Stimulated activated CD4-positive, alpha-beta T cell treated with anti-CD3 and anti-CD28 coated beads, Interleukin-12 subunit alpha, Interleukin-12 subunit beta, amount 100 ng/mL, for 4 hours (primary cell): Measurements from ENCODE around the gene LHX4.

Source experiments
- DNase-seq: peaks from one replicate; pipeline ENCODE4 v3.0.0-alpha.2; 2020

Gene LHX4

DNA sequence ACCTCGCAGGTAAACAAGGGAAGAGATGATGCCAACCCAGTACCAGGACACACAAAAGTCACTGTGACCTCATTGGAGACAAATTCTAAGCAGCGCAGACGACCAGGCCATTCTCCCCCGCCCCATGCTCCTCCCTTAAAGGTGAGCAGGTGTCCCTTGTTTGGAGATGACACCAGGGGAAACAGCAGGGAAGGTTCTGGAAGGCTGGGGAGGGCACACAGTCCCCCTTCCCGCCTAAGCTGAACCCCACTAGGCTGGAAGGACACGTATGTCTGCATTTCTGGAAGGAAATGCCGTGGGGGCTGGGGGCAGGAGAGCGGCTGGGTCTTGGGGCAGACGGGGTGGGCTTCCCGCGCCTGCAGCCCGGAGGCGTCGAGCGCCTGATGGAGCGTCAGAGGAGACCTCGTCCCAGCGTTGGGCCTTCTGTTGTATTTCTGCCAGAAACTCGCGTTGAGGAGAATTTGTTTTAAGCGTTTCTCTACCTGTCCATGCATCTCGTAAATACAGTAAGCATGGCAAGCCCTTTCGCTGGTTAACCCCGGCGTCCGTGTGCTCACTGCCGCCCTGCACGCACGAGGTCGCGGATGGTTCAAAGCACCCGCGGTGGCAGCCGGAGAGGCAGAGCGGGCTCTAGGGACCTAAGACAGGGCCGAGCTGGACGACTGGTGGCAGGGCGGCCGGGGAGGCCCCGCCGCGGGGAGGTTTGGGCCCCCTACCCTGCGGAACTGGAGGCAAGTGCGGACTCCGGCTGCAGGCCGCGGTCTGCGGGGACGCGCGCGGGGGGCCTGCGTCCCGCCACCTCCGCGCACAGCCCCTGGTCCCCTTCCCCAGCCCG is 1.2 kb upstream of the LHX4 start:
- no peak for DNase-seq

DNA sequence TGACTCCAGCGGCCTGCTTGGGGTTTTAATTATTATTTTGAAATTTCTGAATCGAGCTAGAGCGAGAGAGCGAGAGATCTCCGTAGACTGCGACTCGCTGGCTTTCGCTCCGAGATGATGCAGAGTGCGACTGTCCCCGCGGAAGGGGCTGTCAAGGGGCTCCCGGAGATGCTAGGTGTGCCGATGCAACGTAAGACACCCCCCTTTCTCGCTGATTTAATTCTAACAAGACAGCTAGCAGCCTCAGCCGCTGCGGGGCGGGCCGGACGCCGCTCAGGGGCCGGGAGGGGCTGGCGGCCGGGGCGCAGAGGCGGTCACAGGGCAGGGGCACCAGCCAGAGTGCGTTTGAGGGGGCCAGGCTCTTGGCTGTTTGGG is 339 bp downstream of the LHX4 start:
- DNase-seq: no peak

DNA sequence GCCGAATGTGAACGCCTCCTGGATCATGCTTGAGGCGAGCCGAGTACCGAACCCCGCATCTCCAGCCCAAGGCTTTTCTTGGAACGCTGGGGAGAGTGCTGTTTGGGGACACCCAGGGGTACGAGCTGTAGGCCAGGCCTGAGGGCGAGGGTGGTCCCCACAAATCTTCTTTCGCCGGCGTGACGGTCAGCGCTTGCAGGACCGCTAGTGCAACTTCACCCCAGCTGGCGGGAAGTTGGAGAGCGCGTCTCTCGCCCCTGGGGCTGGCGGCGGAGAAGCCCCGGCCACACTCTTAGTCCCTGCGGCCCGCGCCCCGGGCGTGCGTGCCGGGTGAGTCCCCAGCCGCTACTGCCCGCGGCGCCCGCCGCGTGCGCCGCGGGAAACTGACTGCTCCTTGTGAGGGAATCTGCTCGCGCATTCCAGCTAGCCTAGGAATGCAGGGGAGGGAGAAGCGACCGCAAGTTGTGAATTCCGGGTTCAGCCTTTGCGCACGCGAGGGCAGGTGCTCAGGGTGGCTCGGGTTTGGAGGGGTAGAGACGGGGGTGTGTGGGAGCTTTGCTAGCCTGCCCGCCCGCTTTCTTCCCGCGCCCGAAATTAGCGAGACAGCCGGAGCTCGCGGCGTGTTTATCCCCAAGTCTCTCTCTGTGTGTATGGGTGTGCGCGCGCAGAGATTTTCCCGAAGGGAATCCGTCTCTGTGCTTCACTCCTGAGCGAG is 884 bp downstream of the LHX4 start:
- DNase-seq: no peak

DNA sequence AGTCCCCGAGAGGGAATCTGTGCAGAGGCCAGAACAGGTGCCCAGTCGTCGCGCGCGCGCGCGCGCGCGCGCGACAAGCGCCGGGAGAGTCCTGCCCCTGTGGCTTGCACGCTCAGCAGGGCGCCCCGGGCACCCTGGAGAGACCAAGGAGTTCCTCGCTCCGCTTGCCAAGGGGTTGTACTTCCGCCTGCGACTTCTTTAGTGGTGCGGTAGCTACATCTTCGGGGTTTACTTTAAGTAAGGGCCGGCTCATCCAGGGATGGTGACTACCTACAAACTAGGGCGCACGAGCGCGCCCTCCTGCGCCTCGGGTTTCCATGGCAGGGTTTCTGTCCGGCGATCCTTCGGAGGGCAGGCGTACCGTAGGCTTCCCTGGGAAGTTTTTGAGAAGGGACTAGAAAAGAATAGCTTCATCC is 1.4 kb downstream of the LHX4 start:
- peak; percentile 16 for DNase-seq

DNA sequence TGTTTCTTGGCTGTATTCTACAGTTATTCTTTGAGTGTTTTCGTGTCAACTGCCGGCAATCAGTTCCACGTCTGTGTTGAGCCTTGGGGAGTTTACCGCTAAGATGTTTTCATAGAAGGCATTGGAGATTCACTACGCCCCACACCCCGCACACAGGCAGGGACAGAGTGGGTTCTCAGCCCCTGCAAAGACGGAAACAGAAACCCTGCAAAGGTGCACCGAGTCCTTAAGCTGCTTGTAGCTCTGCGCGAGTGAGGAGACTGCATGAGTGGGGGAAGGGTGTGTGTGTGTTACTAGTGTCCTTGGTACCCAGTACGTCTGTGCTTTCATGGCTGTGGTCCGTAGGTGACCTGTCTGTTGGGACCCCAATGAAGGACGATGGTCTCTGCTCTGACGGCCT is 1.9 kb downstream of the LHX4 start:
- no peak for DNase-seq

DNA sequence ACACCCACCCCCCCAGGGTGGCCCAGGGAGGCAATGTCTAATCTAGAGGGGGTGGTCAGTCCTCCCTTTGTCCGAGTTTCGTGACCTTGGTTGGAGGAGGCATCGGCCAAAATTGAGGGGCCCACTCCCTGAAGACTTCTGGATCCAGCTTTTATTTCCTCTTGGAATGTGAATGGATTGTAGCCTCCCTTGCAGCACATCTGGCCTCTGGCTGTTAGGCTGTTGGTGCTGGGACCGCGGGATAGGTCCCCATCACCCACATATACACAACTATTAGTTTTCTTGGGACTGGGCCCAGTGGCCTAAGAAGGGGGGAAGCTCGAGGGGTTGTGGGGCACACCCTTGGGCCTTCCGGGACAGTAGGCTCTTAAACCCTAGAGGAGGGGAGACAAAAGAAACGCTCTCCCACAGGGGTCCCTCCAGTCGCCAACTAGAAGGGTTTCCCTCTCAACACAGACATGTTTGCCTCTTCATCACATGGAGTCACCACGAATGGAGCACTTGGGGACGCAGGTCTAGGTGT is 2.5 kb downstream of the LHX4 start:
- no peak for DNase-seq

DNA sequence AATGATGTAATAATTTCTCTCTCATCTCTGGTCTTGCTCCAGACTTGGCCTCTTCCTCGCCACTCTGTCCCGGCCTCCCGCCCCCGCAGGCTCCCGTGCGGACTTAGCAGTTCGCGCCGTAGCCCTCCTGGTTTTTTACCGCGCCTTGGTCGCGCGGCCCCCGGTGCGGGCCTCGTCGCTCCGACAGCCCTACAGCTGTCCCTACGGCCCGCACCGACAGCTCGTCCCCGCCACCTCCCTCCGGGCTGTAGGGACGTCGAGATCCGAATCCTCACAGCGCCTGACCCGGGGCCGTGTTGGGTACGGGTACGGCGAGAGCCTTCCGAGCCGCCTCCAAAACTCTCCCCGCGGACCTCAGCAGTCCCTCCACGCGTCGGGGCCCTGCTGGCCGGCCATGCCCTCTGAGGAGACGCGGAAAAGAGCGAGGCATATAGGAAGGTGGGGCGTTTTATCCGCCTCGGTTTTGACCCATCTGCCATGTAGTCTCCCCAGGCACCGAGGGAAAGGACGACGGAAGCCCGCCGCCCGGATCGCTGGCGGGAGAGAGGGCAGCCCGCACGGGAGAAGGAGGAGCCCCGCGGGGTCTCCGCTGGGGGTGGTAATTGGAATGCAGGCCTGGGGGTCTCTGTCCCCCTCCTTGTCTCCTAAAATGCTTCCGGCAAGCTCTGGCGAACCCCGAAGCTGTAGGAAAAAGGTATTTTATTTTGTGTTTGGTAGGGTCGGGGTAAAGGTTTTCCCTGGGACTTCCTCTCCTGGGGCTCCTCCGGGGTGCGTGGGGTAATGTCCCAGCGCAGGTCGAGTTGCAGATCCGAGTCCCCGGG is 3.3 kb downstream of the LHX4 start:
- no peak for DNase-seq

DNA sequence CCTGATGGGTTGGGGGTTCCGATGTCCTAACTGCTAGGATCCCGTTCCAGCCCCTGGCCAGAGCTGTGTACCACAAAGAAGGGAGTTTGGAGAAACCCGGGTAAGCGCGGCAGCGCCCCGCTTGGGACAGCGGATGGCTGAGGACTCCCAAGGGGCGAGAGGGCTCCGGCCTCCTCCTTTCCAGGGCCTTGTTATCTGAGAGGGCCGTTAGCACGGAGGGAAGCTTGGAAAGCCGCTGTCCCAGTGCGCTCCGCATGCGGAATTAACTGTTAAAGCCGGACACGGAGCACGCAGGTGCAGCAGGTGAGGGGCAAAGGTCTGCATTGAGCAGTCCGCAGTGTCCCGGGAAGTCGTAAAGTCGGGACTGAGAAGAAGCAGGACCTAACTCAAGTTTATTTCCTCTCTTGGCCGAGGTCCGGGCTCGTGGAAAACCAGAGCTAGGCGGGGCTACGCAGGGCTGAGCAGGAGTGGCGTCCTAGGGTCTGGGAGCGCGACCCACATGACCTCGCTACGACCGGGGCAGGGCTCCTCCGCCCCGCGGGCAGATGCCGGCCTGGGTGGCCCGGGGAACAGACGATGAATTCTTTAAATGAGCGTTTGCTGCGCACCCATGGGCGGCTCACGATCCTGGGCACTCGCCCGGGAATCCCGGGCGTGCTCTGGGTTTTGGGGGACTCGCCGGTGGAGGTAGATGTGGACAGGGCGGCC is 4.5 kb downstream of the LHX4 start:
- DNase-seq: no peak

DNA sequence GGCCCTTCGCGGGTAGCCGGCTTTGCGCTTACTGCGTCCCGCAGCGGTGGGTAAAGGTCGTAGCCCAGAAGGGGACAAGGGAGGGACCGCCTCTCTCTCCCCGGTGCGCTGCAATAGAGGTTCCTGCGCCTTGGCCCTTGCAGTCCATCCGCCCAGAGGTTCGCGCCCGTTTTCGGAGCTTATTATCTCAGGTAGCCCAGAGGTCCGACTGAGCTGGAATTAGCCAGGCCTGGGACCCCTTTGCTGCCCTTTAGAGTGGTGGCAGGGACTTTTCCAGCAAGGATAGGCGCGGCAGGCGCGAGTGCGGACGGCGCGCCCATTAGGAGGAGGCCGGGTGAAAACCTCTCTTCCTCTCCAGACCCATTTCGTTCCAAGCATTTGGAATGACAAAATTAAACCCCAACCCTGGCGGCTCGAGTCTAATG is 5.0 kb downstream of the LHX4 start:
- DNase-seq: no peak

DNA sequence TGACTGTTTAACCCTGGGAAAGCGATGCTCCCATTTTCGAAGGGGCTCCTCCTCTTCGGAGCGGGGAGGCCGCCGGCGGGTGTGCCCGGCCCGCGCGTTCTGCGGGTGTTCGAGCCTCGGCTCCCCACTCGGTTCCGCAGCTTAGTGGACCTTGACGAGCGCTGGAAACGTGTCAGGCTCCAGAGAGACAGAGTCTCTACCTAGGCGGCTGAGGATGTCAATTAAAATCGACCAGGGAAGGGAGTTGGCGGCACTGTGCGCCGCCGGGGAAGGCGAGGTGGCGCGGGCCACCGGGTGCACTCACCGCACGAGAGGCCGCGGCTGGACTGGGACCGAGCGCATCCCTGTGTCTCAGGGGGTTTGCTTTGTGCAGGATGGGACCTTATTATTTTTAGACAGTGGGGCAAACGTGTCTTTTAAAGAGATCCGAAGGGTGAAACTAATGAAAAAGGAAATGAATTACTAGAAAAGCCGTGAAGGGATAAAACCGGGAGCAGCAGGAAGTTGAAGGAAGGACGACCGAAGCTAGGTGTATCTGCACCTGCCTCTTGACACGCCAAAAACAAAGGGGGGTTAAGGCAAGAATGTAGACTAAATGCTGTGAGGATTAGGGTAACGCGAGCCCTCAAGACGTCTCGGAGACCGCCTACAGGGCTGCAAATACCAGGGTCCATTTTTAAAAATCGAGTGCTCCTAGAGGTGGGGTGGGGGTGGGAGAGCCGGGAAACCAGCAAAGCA is 5.6 kb downstream of the LHX4 start:
- DNase-seq: no peak

DNA sequence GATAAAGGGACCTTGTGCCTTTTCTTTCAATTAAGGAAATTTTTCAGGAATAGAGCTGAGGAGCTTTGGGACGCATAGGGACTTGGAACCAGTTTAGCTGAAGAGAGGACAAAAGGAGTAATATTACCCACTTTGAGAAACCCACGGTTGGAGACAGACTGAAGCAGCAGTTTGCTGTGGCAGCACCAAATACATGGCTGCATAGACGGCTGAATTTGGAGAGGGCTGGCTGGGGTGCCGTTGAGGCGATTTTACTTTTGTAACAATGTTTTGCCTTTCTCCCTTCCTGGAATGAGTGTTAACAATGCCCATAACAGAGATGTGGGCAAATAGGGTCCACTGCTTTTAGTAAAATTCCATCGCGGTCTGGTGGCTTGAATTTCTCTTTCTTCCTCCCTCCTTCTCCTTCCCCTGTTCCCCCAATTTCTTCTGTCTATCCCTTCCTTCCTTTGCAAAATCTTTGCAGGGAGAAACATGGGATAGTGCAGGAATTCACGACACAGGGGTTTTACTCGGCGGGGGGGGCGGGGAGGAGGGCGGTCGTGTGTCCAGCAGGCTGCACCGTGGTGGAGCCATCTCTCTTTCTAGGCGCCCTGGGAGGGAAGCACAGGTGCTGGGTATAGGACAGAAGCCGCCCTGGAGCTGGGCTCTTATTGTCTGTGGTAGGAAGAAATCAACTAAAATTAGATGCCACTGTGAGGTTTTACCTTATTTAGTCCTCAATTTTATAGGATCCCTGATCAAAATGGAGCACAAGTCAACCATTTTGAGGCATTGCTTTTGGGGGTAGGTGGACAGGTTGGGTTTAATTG is 6.8 kb downstream of the LHX4 start:
- no peak for DNase-seq

DNA sequence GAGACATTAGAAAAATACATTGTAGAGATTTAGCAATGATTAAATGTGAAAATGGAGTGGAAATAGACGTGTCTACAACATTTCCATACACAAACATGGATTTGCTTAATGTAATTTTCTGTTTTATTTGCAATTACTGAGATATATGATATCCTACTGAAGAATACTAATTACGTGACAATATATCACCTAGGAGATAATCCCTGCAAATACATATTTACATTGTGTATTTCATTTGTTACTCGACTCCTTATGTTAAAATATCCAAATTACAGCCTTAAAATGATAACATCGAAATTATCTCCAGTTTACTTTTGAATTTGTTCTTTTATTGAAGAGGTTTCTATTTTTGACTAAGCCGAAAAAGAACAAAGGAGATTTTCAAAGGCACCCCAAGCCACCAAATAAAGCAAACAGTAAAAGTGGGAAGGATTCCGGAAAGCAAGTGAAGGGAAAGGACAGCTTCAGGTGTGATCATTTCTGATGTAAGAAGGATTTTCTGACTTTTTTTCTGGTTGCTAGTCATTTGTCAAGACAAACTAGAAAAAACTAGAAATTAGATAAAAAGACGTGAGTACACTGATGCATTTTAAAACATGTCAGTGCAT is 7.9 kb downstream of the LHX4 start:
- DNase-seq: no peak

DNA sequence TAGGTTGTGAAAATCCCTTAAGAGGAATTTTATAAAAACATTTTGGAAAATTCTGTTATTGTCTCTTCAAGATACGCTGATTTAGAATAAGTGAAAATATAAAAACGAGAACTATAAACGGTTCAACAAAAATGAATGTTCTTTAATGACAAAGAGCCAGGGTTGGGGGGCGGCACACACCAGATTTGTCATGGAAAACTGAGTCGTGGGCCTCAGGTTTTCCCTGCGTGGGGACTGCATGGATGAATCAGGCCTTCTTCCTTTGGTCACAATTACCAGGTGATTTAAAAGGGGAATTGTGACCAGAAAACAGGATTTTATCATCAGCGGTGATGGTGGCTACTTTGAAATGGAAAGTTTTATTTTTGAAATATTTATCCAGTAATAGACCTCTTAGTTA is 8.6 kb downstream of the LHX4 start:
- no peak for DNase-seq

DNA sequence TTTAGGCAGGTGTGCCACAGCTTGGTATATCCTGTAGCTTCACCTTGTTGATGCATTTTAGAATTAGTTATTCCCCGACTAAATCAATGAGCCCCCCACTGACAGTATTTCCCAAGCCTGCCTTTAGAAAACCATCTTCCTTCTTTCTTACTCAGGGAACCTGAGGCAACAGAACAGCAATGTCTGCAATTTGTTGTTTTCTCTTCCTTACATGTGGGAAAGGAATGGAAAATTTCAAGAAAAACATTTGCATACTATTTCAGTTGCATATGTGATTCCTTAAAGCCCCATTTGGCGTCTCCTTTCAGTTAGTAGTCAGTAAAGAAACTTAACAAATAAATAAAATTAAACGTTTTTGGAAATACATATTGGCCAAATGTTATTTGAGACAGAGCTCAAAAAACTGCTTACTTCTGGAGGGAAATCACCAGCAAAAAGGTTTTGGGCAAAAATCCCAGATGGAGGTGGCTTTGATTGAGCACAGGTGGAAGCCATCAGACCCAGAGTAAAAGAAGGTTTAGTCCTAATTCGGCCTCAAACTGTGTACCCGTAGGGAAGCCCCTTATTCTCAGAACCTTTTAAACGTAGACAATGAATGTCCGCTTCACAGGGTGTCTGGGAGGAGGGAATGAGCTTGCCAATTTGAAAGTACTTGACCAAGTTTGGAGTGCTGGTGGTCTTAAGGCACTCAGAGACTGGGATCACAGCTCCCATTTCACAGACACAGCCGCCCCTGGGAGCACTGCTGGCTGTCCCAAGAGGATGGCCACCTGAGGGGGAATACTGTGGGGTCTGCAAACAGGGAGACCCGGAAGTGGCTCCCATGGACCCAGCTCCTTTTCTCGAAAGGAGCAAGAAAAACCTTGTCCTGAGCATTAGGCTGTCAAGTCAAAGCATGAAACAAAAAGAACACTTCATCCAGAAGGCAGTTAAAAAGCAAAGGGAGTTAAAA is 9.4 kb downstream of the LHX4 start:
- no peak for DNase-seq

DNA sequence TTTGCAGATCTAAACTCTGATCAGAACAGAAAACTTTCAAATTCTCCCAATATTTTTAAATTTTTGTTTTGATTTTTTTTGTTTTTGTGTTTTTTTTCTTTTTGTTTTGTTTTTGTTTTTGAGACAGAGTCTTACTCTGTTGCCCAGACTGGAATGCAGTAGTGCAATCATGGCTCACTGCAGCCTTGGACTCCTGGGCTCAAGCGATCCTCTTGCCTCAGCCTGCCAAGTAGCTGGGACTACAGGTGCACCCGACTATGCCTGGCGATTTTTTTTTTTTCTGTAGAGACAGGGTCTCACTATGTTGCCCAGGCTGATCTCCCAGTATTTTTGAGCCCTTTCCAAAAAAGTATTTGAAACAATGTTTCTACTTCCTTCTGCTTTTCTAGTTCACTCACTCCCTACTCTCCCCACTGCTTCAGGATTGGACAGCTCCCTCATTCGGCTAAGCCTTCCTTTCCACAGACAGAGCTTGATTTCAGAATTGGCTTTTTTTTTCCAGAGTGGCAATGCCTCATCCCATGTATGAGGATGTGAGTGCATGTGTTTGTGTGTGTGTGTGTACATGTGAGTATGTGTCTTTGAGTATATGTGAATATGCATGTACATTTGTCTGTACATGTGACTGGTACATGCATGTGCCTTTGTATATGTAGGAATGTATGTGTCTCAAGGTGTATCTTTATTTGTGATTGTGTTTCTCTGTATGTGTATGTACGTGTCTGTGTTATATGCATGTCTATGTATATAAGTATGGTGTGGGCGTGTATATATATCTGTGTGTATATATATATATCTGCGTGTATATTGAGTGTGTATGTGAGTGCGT is 11.9 kb downstream of the LHX4 start:
- DNase-seq: no peak

DNA sequence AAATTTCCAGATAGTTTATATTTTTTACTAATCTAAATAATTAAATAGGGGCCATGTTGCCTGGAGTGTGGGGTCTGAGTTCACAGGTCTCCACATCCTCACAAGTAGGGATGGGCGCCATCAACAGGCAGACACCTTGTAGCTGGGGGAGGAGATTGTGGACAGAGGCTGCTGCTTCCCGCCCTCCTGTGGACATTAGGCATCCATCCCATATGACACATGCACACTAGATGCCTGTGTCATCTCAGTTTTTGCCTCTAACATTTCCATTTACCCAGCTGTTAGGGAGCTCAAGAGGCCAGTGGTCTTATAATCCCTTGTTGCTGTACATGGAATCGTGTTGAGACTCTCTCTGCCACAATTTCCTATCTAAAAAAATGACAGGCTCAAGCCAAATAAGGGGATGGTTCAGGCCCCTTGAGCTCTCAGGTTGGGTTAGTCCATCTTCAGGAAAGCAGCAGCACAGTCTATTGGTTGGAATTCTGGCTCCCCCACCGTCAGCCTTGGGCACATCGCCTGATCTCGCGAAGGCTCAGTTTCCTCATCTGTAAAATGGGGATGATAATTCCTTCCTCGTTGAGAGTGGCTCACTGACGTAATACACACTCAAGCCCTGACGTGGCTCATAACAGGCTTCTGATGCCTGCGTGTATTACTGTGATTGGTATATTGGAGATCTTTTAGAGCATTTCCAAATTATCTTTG is 13.6 kb downstream of the LHX4 start:
- DNase-seq: no peak

DNA sequence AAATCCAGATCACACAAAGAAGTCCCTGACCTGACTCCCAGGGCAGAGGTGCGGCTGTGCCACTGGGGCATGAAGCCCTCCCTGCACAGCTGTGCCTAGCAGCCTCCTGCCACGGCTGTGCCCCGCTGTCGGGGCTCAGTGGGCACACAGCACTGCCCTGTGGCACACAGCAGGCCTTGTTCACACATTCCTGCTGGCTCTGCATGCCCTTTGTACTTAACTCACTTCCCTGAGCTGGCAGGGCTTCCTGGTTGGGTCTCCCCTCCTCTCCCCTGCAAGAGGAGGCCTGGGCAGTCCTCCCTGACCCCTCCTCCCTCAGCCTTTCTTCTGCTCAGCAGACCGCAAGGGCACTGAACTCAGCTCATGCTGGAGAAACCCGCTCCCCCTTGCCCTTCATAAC is 14.8 kb downstream of the LHX4 start:
- no peak for DNase-seq

DNA sequence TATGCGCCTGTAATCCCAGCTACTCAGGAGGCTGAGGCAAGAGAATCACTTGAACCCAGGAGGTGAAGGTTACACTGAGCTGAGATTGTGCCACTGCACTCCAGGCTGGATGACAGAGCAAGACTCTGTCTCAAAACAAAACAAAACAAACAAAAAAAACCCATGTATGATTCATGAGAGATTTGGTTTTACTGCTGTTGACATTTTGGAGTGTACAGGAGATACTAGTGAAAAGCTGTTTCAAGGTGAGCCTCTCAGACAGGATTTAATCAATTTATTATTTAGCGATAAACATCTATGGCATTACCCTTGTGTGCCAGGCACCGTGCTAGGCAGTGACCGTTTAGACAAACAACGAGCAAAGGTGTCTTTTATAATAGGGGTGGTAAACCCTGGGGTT is 16.5 kb downstream of the LHX4 start:
- no peak for DNase-seq
